K562 (cell line): ENCODE results near the gene AGPAT4. TPM values are rescaled to one million over a fixed set of nuclear protein-coding genes. Genes with fewer than 3 reads are reported as not detected.

ENCODE experiments used
- BCLAF1 ChIP-seq, 2 experiments: fragments of 450-650 bp in 1 of 2; IDR thresholded peaks; 2 replicates each; pipeline ENCODE4 v1.6.1; 2011 to 2017; ENCODE audit warnings: low read depth in 2 of 2, antibody characterized with exemption in 1 of 2, borderline replicate concordance in 1 of 2, low read length in 1 of 2, mild to moderate bottlenecking in 1 of 2, mixed read lengths in 1 of 2; ENCODE audit not compliant: control insufficient read depth in 1 of 2
- CBFA2T2 ChIP-seq: fragments of 450-650 bp; conservative IDR thresholded peaks from 2 replicates; pipeline ENCODE4 v1.6.1; 2017; ENCODE audit warnings: mild to moderate bottlenecking
- CBFA2T3 ChIP-seq: fragments of 450-650 bp; IDR thresholded peaks from 2 replicates; pipeline ENCODE4 v1.6.1; 2017
- CREB1 ChIP-seq, 2 experiments: sonication (generic) in 1 of 2; formaldehyde crosslinking in 1 of 2; IDR thresholded peaks; 2 replicates each; pipeline versions ENCODE4 v1.6.1 to v1.8.0; 2012 to 2022; ENCODE audit warnings: inconsistent platforms in 1 of 2, mild to moderate bottlenecking in 1 of 2, missing genetic modification reagents in 1 of 2, moderate library complexity in 1 of 2
- KDM1A ChIP-seq, 2 experiments: fragments of 450-650 bp; IDR thresholded peaks; 2 replicates each; pipeline ENCODE4 v1.6.1; 2016; ENCODE audit warnings: mild to moderate bottlenecking in 2 of 2
- L3MBTL2 ChIP-seq: fragments of 450-650 bp; IDR thresholded peaks from 2 replicates; pipeline ENCODE4 v1.6.1; 2016; ENCODE audit warnings: mild to moderate bottlenecking, moderate library complexity
- MTA1 ChIP-seq: fragments of 450-650 bp; IDR thresholded peaks from 2 replicates; pipeline ENCODE4 v1.6.1; 2017; ENCODE audit warnings: borderline replicate concordance
- MYC ChIP-seq, 2 experiments: fragments of 250-450 bp in 1 of 2; sonication (Bioruptor Pico) in 1 of 2; IDR thresholded peaks; 2 replicates each; pipeline versions ENCODE4 v1.5.1 to v1.6.1; 2012 to 2021; ENCODE audit warnings: low read depth in 2 of 2, borderline replicate concordance in 1 of 2, improper control_type of control experiment in 1 of 2, low read length in 1 of 2, mild to moderate bottlenecking in 1 of 2, moderate library complexity in 1 of 2
- SRSF9 ChIP-seq: fragments of 200-400 bp; formaldehyde crosslinking; IDR thresholded peaks from 2 replicates; pipeline ENCODE4 v1.6.1; 2017; ENCODE audit warnings: low read depth, low read length, borderline replicate concordance
- STAT5A ChIP-seq: IDR thresholded peaks from 2 replicates; pipeline ENCODE4 v1.6.1; 2012; ENCODE audit warnings: low read length, inconsistent platforms, borderline replicate concordance
- TBL1XR1 ChIP-seq, 2 experiments: IDR thresholded peaks; 2 replicates each; pipeline ENCODE4 v1.6.1; 2012; ENCODE audit warnings: improper control_type of control experiment in 2 of 2, low read length in 2 of 2, mild to moderate bottlenecking in 1 of 2
- polyA plus RNA-seq, 8 experiments: library from polyadenylated mRNA; depleted of rRNA in 4 of 8; stranded (reverse) in 5 of 8; unstranded in 3 of 8; fragments of >200 nt; fragmentation: Nextera tagmentation in 2 of 8; fragmentation: Illumina TruSeq in 1 of 8; extraction: Ambion mirVana in 2 of 8; extraction: Trizol in 1 of 8; gene quantifications; 2 replicates each; pipeline versions ENCODE4 v1.2.1 to v1.2.3, GENCODE V29; 2011 to 2014; ENCODE audit warnings: inconsistent platforms in 1 of 8, missing spikeins in 1 of 8
- total RNA-seq, 7 experiments: library from RNA; depleted of rRNA in 6 of 7; stranded (reverse); fragments of >200 nt in 6 of 7; fragmentation: Illumina TruSeq in 2 of 7; extraction: Trizol in 2 of 7; gene quantifications; 2 replicates each; pipeline versions ENCODE4 v1.2.1 to v1.2.3, GENCODE V29; 2011 to 2021; ENCODE audit warnings: low replicate concordance in 1 of 7
- TF ChIP-seq, protein P1 (sequence below), 2 experiments: fragments of 450-650 bp; IDR thresholded peaks; 2 replicates each; pipeline ENCODE4 v1.6.1; 2018; ENCODE audit warnings: mild to moderate bottlenecking in 2 of 2, low read depth in 1 of 2; ENCODE audit not compliant: partially characterized antibody in 2 of 2
- TF ChIP-seq, protein P2 (sequence below): fragments of 450-650 bp; formaldehyde crosslinking; IDR thresholded peaks from 2 replicates; pipeline ENCODE4 v1.4.0; 2020; ENCODE audit warnings: mild to moderate bottlenecking, moderate library complexity

The AGPAT4 gene
- total and polyA plus RNA-seq, 9 of the 15 experiments (the other 6 are each of a cell fraction or from before 2014, with no cell fraction given), result 2.2 to 15.0 (median 5.7) TPM

- TF ChIP-seq, protein P1, sequence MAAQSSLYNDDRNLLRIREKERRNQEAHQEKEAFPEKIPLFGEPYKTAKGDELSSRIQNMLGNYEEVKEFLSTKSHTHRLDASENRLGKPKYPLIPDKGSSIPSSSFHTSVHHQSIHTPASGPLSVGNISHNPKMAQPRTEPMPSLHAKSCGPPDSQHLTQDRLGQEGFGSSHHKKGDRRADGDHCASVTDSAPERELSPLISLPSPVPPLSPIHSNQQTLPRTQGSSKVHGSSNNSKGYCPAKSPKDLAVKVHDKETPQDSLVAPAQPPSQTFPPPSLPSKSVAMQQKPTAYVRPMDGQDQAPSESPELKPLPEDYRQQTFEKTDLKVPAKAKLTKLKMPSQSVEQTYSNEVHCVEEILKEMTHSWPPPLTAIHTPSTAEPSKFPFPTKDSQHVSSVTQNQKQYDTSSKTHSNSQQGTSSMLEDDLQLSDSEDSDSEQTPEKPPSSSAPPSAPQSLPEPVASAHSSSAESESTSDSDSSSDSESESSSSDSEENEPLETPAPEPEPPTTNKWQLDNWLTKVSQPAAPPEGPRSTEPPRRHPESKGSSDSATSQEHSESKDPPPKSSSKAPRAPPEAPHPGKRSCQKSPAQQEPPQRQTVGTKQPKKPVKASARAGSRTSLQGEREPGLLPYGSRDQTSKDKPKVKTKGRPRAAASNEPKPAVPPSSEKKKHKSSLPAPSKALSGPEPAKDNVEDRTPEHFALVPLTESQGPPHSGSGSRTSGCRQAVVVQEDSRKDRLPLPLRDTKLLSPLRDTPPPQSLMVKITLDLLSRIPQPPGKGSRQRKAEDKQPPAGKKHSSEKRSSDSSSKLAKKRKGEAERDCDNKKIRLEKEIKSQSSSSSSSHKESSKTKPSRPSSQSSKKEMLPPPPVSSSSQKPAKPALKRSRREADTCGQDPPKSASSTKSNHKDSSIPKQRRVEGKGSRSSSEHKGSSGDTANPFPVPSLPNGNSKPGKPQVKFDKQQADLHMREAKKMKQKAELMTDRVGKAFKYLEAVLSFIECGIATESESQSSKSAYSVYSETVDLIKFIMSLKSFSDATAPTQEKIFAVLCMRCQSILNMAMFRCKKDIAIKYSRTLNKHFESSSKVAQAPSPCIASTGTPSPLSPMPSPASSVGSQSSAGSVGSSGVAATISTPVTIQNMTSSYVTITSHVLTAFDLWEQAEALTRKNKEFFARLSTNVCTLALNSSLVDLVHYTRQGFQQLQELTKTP (IDR thresholded peaks at IDR 0.05; ENCODE audit: low read depth in 1 of 2, partially characterized antibody in 2 of 2), result no peak
- TF ChIP-seq MTA1 (no peak), CBFA2T2 (peak; percentile 85), STAT5A (peak; percentile 57), SRSF9 (no peak), KDM1A (IDR thresholded peaks at IDR 0.05) (peak; percentile 52 to 60; a peak in 2 of 4 replicates), L3MBTL2 (peak; percentile 58), CBFA2T3 (peak; percentile 89), BCLAF1 (IDR thresholded peaks at IDR 0.05; ENCODE audit: borderline replicate concordance in 1 of 2, control insufficient read depth in 1 of 2, low read depth in 2 of 2, low read length in 1 of 2) (0 out of 4 replicates have a peak, but pooled peaks of 1 of the 2 experiments have one; percentile 33), CREB1 (IDR thresholded peaks at IDR 0.05) (no peak), CREB1 (CRISPR knock-in tag; IDR thresholded peaks at IDR 0.05) (no peak), TBL1XR1 (IDR thresholded peaks at IDR 0.05; ENCODE audit: low read length in 2 of 2) (0 out of 4 replicates have a peak, but pooled peaks of 1 of the 2 experiments have one; percentile 13), MYC (IDR thresholded peaks at IDR 0.05; ENCODE audit: low read depth, low read length) (no peak), MYC (CRISPR knock-in tag; IDR thresholded peaks at IDR 0.05; ENCODE audit: borderline replicate concordance, low read depth) (no peak)
- TF ChIP-seq, protein P2, sequence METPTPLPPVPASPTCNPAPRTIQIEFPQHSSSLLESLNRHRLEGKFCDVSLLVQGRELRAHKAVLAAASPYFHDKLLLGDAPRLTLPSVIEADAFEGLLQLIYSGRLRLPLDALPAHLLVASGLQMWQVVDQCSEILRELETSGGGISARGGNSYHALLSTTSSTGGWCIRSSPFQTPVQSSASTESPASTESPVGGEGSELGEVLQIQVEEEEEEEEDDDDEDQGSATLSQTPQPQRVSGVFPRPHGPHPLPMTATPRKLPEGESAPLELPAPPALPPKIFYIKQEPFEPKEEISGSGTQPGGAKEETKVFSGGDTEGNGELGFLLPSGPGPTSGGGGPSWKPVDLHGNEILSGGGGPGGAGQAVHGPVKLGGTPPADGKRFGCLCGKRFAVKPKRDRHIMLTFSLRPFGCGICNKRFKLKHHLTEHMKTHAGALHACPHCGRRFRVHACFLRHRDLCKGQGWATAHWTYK (CRISPR knock-in tag), result no peak
Observed at GRCh38 chr6:161214722-161215121, 59.1 kb downstream of the AGPAT4 start (continued).
